H9 (cell line): ENCODE data around the gene SPCS2. TPM values are rescaled to one million over a fixed set of nuclear protein-coding genes. Genes with fewer than 3 reads are reported as not detected.

Experiments used
- DNase-seq: peaks from one replicate; pipeline ENCODE4 v3.0.0-alpha.2; 2017
- H2AFZ ChIP-seq: one replicate; pipeline ENCODE4 v1.6.1; 2013; ENCODE audit warnings: mild to moderate bottlenecking, low read length, control low read depth, moderate library complexity
- H2AK5ac ChIP-seq: 2 replicates; pipeline ENCODE4 v1.6.1; 2013; ENCODE audit warnings: low read length, control low read depth, mixed read lengths; ENCODE audit not compliant: insufficient read length
- H2BK120ac ChIP-seq: one replicate; pipeline ENCODE4 v1.6.1; 2013; ENCODE audit warnings: low read depth, mild to moderate bottlenecking, low read length, control low read depth, inconsistent platforms; ENCODE audit not compliant: poor library complexity, severe bottlenecking
- H2BK12ac ChIP-seq: 2 replicates; pipeline ENCODE4 v1.6.1; 2013; ENCODE audit warnings: low read length, control low read depth, mixed read lengths, low read depth; ENCODE audit not compliant: insufficient read length
- H2BK15ac ChIP-seq: 2 replicates; pipeline ENCODE4 v1.6.1; 2013; ENCODE audit warnings: low read depth, low read length, control low read depth
- H2BK20ac ChIP-seq: one replicate; pipeline ENCODE4 v1.6.1; 2013; ENCODE audit warnings: low read depth, mild to moderate bottlenecking, low read length, control low read depth, inconsistent platforms; ENCODE audit not compliant: poor library complexity, severe bottlenecking
- H2BK5ac ChIP-seq: 2 replicates; pipeline ENCODE4 v1.6.1; 2013; ENCODE audit warnings: low read length, control low read depth, mixed read lengths; ENCODE audit not compliant: insufficient read length
- H3K14ac ChIP-seq: 2 replicates; pipeline ENCODE4 v1.6.1; 2013; ENCODE audit warnings: low read length, control low read depth; ENCODE audit not compliant: insufficient read depth
- H3K18ac ChIP-seq: 2 replicates; pipeline ENCODE4 v1.6.1; 2013; ENCODE audit warnings: low read depth, mild to moderate bottlenecking, mixed read lengths, low read length, control low read depth; ENCODE audit not compliant: insufficient read length
- H3K23ac ChIP-seq: 2 replicates; pipeline ENCODE4 v1.6.1; 2013; ENCODE audit warnings: low read length, control low read depth, mixed read lengths, low read depth; ENCODE audit not compliant: insufficient read length
- H3K23me2 ChIP-seq: 2 replicates; pipeline ENCODE4 v1.6.1; 2013; ENCODE audit warnings: low read depth, mild to moderate bottlenecking, mixed read lengths, low read length, control low read depth; ENCODE audit not compliant: insufficient read length, poor library complexity, severe bottlenecking
- H3K27ac ChIP-seq: 2 replicates; pipeline ENCODE4 v1.5.1; 2013; ENCODE audit warnings: low read length, control low read depth, mixed read lengths, low read depth; ENCODE audit not compliant: insufficient read length
- H3K27me3 ChIP-seq: 2 replicates; pipeline ENCODE4 v1.6.1; 2013; ENCODE audit warnings: low read length, control low read depth, inconsistent platforms; ENCODE audit not compliant: insufficient read depth
- H3K4ac ChIP-seq: 2 replicates; pipeline ENCODE4 v1.6.1; 2013; ENCODE audit warnings: low read depth, mild to moderate bottlenecking, control low read depth, inconsistent platforms, low read length, moderate library complexity
- H3K4me1 ChIP-seq: 2 replicates; pipeline ENCODE4 v1.6.1; 2013; ENCODE audit warnings: low read length, control low read depth, inconsistent platforms; ENCODE audit not compliant: insufficient read depth
- H3K4me2 ChIP-seq: 2 replicates; pipeline ENCODE4 v1.6.1; 2013; ENCODE audit warnings: low read length, control low read depth, mixed read lengths; ENCODE audit not compliant: insufficient read length, insufficient read depth
- H3K56ac ChIP-seq: 2 replicates; pipeline ENCODE4 v1.6.1; 2013; ENCODE audit warnings: low read depth, mild to moderate bottlenecking, mixed read lengths, low read length, control low read depth; ENCODE audit not compliant: insufficient read length
- H3K79me1 ChIP-seq: 2 replicates; pipeline ENCODE4 v1.6.1; 2013; ENCODE audit warnings: low read depth, mild to moderate bottlenecking, moderate library complexity, low read length, control low read depth, inconsistent platforms; ENCODE audit not compliant: insufficient read depth, poor library complexity, severe bottlenecking
- H3K79me2 ChIP-seq: 2 replicates; pipeline ENCODE4 v1.6.1; 2013; ENCODE audit warnings: low read length, control low read depth, inconsistent platforms; ENCODE audit not compliant: insufficient read depth
- H3K9ac ChIP-seq: 2 replicates; pipeline ENCODE4 v1.6.1; 2013; ENCODE audit warnings: low read length, control low read depth, mixed read lengths; ENCODE audit not compliant: insufficient read length; ENCODE audit errors: extremely low read depth
- H3K9me3 ChIP-seq: one replicate; pipeline ENCODE4 v1.6.1; 2013; ENCODE audit warnings: low read depth, low read length, inconsistent platforms; ENCODE audit not compliant: control insufficient read depth
- H3T11ph ChIP-seq: one replicate; pipeline ENCODE4 v1.6.1; 2013; ENCODE audit warnings: mild to moderate bottlenecking, low read length, control low read depth, inconsistent platforms
- H4K20me1 ChIP-seq: one replicate; pipeline ENCODE4 v1.6.1; 2013; ENCODE audit not compliant: control insufficient read depth, insufficient read length, insufficient read depth
- H4K5ac ChIP-seq: 2 replicates; pipeline ENCODE4 v1.6.1; 2013; ENCODE audit warnings: low read depth, mild to moderate bottlenecking, mixed read lengths, low read length, control low read depth; ENCODE audit not compliant: insufficient read length
- H4K8ac ChIP-seq: replicated peaks from 2 replicates; pipeline ENCODE4 v1.6.1; 2013; ENCODE audit warnings: low read length, control low read depth, mixed read lengths, low read depth; ENCODE audit not compliant: insufficient read length
- H4K91ac ChIP-seq: 2 replicates; pipeline ENCODE4 v1.6.1; 2013; ENCODE audit warnings: low read depth, mild to moderate bottlenecking, moderate library complexity, mixed read lengths, low read length, control low read depth; ENCODE audit not compliant: insufficient read length
- H3K27ac Mint-ChIP-seq, 3 experiments: 2 replicates in 2 of 3; 3 replicates in 1 of 3; pipeline ENCODE4 v1.8.0; 2020 to 2021; ENCODE audit warnings: mixed read lengths in 3 of 3, mild to moderate bottlenecking in 1 of 3, moderate library complexity in 1 of 3
- H3K27me3 Mint-ChIP-seq: 2 replicates; pipeline ENCODE4 v1.8.0; 2021; ENCODE audit warnings: low read depth, mild to moderate bottlenecking, moderate library complexity, mixed read lengths
- H3K36me3 Mint-ChIP-seq, 3 experiments: 2 replicates in 2 of 3; 3 replicates in 1 of 3; pipeline ENCODE4 v1.8.0; 2020 to 2021; ENCODE audit warnings: low read depth in 3 of 3, mixed read lengths in 3 of 3; ENCODE audit not compliant: insufficient read depth in 1 of 3
- H3K4me1 Mint-ChIP-seq, 2 experiments: 2 replicates each; pipeline ENCODE4 v1.8.0; 2020; ENCODE audit warnings: mixed read lengths in 2 of 2
- H3K4me3 Mint-ChIP-seq, 2 experiments: 2 replicates in 1 of 2; 3 replicates in 1 of 2; pipeline ENCODE4 v1.8.0; 2020 to 2021; ENCODE audit warnings: mild to moderate bottlenecking in 2 of 2, mixed read lengths in 2 of 2, moderate library complexity in 1 of 2
- H3K9me3 Mint-ChIP-seq, 2 experiments: 2 replicates in 1 of 2; 3 replicates in 1 of 2; pipeline ENCODE4 v1.8.0; 2020; ENCODE audit warnings: mild to moderate bottlenecking in 2 of 2, mixed read lengths in 2 of 2, moderate library complexity in 1 of 2
- WGBS: extraction: QIAGEN DNeasy Blood & Tissue Kit; methylation state at CpG from one replicate; pipeline ENCODE4 v1.1.7; 2013; ENCODE audit warnings: missing lambda C conversion rate, low lambda C conversion rate, mixed read lengths; ENCODE audit not compliant: insufficient read length; ENCODE audit errors: extremely low coverage; 5-methylcytosine and 5-hydroxymethylcytosine counted together
- total RNA-seq: library from RNA; stranded (reverse); gene quantifications from 2 replicates; pipeline ENCODE4 v1.2.1, GENCODE V29; 2021
- TF ChIP-seq, protein P1 (sequence below): fragments of 200-600 bp; sonication (generic); conservative IDR thresholded peaks from 3 replicates; pipeline ENCODE4 v1.8.0; 2021; ENCODE audit warnings: antibody characterized with exemption, mild to moderate bottlenecking

Gene SPCS2
- total RNA-seq, 1 experiment from 2014 or later: 144 TPM

DNA sequence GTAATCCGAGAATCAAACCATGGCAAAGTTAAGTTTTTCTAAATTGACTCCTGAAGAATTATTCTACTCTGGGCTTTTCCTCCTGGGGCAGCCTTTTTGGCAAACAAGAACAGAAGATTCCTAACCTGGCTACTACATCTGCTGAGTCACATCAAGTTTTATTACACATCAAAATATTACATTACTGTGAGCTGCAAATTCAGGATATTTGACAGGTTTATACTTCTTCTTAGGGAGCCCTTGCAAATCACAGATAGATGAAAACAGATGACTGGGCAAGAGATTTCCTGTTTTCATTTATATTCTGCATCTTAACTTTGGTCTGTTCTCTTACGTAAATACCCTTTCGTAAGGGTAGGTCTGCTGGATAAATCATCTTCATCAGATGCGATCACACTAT is 23.8 kb upstream of the SPCS2 start:
- no peaks in the 10 kb centered on the region for H3K79me2 ChIP-seq
- no peak overlapping the region for H2BK120ac ChIP-seq
- no peak for DNase-seq
- H3K9me3 Mint-ChIP-seq: no peaks in the 10 kb centered on the region
- H2AK5ac ChIP-seq: no peak overlapping the region
- no peaks in the 10 kb centered on the region for H3K9me3 ChIP-seq
- no peaks in the 10 kb centered on the region for H3K79me1 ChIP-seq
- no peak overlapping the region for H3K14ac ChIP-seq
- H2BK15ac ChIP-seq: no peak overlapping the region
- H4K91ac ChIP-seq: no peak overlapping the region
- no peaks in the 10 kb centered on the region for H3K4me1 Mint-ChIP-seq
- TF ChIP-seq, protein P1, sequence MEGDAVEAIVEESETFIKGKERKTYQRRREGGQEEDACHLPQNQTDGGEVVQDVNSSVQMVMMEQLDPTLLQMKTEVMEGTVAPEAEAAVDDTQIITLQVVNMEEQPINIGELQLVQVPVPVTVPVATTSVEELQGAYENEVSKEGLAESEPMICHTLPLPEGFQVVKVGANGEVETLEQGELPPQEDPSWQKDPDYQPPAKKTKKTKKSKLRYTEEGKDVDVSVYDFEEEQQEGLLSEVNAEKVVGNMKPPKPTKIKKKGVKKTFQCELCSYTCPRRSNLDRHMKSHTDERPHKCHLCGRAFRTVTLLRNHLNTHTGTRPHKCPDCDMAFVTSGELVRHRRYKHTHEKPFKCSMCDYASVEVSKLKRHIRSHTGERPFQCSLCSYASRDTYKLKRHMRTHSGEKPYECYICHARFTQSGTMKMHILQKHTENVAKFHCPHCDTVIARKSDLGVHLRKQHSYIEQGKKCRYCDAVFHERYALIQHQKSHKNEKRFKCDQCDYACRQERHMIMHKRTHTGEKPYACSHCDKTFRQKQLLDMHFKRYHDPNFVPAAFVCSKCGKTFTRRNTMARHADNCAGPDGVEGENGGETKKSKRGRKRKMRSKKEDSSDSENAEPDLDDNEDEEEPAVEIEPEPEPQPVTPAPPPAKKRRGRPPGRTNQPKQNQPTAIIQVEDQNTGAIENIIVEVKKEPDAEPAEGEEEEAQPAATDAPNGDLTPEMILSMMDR: no peak
- H3K9ac ChIP-seq: no peak overlapping the region
- no peaks in the 10 kb centered on the region for H4K20me1 ChIP-seq
- H3K4me1 ChIP-seq: no peaks in the 10 kb centered on the region
- no peak overlapping the region for H4K5ac ChIP-seq
- H3K56ac ChIP-seq: no peak overlapping the region
- H3K27me3 ChIP-seq: no peaks in the 10 kb centered on the region
- H3K4ac ChIP-seq: no peak overlapping the region
- no peaks in the 10 kb centered on the region for H3K23me2 ChIP-seq
- H3K4me3 Mint-ChIP-seq: no peak overlapping the region
- no peak overlapping the region for H3T11ph ChIP-seq
- no peak overlapping the region for H4K8ac ChIP-seq
- H2AFZ ChIP-seq: no peak overlapping the region
- H3K23ac ChIP-seq: no peak overlapping the region
- no peak overlapping the region for H3K27ac ChIP-seq
- no CpG with 5 or more reads among the region's 4 CpGs for WGBS
- H3K18ac ChIP-seq: no peak overlapping the region
- H2BK5ac ChIP-seq: no peak overlapping the region
- no peak overlapping the region for H3K27ac Mint-ChIP-seq
- peaks cover 0 to 2% (median 0%) of the 10 kb centered on the region in 3 experiments; a peak in 1 of 7 replicates for H3K36me3 Mint-ChIP-seq
- no peaks in the 10 kb centered on the region; the same call in 1 of the 2 replicates for H3K27me3 Mint-ChIP-seq
- no peak overlapping the region for H2BK12ac ChIP-seq
- no peak overlapping the region for H3K4me2 ChIP-seq
- no peak overlapping the region for H2BK20ac ChIP-seq
